Measurements from ENCODE around the gene IRS1. TPM values are rescaled to one million over a fixed set of nuclear protein-coding genes. Genes with fewer than 3 reads are reported as not detected.

IRS1 gene
- polyA plus RNA-seq, 2 of the 4 experiments (the other 2 are of a cell fraction): 10.4 to 13.9 TPM

DNA sequence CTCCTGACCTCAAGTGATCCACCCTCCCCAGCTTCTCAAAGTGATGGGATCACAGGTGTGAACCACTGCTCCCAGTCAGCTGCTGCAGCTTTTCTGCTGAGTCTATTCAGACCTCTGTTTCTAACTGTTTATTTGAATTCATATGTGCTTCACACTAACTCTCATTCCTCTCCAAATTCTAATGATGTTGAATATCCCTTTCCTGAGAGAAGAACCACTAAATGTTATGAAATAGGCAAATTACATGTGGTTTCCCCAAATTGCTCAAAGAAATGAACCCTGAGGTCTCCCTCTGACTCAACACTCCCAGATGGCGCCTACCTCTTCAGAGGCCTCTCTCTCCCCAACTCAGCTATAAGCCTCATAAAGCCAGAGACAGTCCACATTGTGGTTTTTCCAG lies 98.6 kb downstream of the IRS1 start (continued):
- TF ChIP-seq, protein P1, sequence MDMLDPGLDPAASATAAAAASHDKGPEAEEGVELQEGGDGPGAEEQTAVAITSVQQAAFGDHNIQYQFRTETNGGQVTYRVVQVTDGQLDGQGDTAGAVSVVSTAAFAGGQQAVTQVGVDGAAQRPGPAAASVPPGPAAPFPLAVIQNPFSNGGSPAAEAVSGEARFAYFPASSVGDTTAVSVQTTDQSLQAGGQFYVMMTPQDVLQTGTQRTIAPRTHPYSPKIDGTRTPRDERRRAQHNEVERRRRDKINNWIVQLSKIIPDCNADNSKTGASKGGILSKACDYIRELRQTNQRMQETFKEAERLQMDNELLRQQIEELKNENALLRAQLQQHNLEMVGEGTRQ (IDR thresholded peaks at IDR 0.05): no peak
- TF ChIP-seq RAD21 (conservative IDR thresholded peaks at IDR 0.05 in 1 of 2, IDR thresholded peaks at IDR 0.05 in 1 of 2): no peak

DNA sequence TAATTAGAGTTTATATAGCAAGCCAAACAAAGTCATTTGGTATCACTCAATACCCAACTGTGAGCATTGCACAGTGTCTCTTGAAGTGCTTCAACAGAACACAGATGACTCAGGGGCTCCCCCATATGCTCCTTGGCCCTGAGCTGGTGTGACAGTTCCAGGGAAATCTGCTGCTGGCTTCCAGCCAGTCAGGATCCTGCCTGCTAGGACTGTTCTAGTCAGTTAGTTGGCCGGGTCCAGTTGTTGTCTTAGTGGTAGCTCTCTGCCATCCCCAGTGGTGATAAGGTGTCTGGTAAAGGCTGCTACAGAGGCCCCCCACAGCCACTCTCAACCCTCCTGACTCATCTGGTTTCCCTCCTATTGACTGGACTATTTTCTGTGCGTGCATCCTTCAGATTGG lies 100.3 kb downstream of the IRS1 start:
- peak in 1 of 2 experiments; percentile 12 for DNase-seq (ENCODE audit: low read depth in 1 of 2, low spot score in 1 of 2)
- no peak for FAIRE-seq
- 71% methylated on average over 2 of the region's 2 CpGs for WGBS (ENCODE audit: missing lambda C conversion rate)
- H3K4me1 ChIP-seq: no peaks in the 10 kb centered on the region
- TF ChIP-seq NFE2L2 (conservative IDR thresholded peaks at IDR 0.05; ENCODE audit: low read length) (no peak), CBX8 (IDR thresholded peaks at IDR 0.05) (no peak), RNF2 (IDR thresholded peaks at IDR 0.05; ENCODE audit: borderline replicate concordance, low read depth) (no peak), HEYL (CRISPR knock-in tag; IDR thresholded peaks at IDR 0.05) (no peak), RARB (CRISPR knock-in tag; IDR thresholded peaks at IDR 0.05) (no peak), NR3C1 (IDR thresholded peaks at IDR 0.05) (no peak), SREBF2 (IDR thresholded peaks at IDR 0.05) (no peak), SMC3 (IDR thresholded peaks at IDR 0.05) (no peak), ESRRA (IDR thresholded peaks at IDR 0.05; ENCODE audit: borderline replicate concordance, low read length) (no peak), FOSL2 (IDR thresholded peaks at IDR 0.05) (no peak), FOSL2 (CRISPR knock-in tag; IDR thresholded peaks at IDR 0.05) (no peak), CBX2 (IDR thresholded peaks at IDR 0.05; ENCODE audit: borderline replicate concordance, low read depth) (no peak), POLR2AphosphoS2 (conservative IDR thresholded peaks at IDR 0.05; ENCODE audit: low read length) (no peak), HDAC2 (IDR thresholded peaks at IDR 0.05) (no peak), FOXS1 (CRISPR knock-in tag; IDR thresholded peaks at IDR 0.05) (no peak), BHLHE40 (IDR thresholded peaks at IDR 0.05; ENCODE audit: low read depth, low read length) (no peak), MYC (IDR thresholded peaks at IDR 0.05; ENCODE audit: borderline replicate concordance, low read length) (no peak), EHMT2 (IDR thresholded peaks at IDR 0.05; ENCODE audit: low read depth) (no peak)
- TF ChIP-seq, protein P2, sequence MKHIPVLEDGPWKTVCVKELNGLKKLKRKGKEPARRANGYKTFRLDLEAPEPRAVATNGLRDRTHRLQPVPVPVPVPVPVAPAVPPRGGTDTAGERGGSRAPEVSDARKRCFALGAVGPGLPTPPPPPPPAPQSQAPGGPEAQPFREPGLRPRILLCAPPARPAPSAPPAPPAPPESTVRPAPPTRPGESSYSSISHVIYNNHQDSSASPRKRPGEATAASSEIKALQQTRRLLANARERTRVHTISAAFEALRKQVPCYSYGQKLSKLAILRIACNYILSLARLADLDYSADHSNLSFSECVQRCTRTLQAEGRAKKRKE (CRISPR knock-in tag; IDR thresholded peaks at IDR 0.05; ENCODE audit: low read depth): no peak
- TF ChIP-seq, protein P3, sequence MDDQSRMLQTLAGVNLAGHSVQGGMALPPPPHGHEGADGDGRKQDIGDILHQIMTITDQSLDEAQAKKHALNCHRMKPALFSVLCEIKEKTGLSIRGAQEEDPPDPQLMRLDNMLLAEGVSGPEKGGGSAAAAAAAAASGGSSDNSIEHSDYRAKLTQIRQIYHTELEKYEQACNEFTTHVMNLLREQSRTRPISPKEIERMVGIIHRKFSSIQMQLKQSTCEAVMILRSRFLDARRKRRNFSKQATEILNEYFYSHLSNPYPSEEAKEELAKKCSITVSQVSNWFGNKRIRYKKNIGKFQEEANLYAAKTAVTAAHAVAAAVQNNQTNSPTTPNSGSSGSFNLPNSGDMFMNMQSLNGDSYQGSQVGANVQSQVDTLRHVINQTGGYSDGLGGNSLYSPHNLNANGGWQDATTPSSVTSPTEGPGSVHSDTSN (IDR thresholded peaks at IDR 0.05): no peak
- TF ChIP-seq, protein P4, sequence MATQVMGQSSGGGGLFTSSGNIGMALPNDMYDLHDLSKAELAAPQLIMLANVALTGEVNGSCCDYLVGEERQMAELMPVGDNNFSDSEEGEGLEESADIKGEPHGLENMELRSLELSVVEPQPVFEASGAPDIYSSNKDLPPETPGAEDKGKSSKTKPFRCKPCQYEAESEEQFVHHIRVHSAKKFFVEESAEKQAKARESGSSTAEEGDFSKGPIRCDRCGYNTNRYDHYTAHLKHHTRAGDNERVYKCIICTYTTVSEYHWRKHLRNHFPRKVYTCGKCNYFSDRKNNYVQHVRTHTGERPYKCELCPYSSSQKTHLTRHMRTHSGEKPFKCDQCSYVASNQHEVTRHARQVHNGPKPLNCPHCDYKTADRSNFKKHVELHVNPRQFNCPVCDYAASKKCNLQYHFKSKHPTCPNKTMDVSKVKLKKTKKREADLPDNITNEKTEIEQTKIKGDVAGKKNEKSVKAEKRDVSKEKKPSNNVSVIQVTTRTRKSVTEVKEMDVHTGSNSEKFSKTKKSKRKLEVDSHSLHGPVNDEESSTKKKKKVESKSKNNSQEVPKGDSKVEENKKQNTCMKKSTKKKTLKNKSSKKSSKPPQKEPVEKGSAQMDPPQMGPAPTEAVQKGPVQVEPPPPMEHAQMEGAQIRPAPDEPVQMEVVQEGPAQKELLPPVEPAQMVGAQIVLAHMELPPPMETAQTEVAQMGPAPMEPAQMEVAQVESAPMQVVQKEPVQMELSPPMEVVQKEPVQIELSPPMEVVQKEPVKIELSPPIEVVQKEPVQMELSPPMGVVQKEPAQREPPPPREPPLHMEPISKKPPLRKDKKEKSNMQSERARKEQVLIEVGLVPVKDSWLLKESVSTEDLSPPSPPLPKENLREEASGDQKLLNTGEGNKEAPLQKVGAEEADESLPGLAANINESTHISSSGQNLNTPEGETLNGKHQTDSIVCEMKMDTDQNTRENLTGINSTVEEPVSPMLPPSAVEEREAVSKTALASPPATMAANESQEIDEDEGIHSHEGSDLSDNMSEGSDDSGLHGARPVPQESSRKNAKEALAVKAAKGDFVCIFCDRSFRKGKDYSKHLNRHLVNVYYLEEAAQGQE (IDR thresholded peaks at IDR 0.05): no peak
- ChIA-PET CTCF (no interaction called here), POLR2A (no interaction called here)
- H3K4me2 ChIP-seq: no peak overlapping the region
- H3K27ac ChIP-seq: no peak overlapping the region
- no peak overlapping the region for H3K4me3 ChIP-seq
- no peaks in the 10 kb centered on the region for H3K9me3 ChIP-seq
- no peak; a peak in 1 of 6 replicates for ATAC-seq
